ENCODE results near the gene DNM3. TPM values are rescaled to one million over a fixed set of nuclear protein-coding genes. Genes with fewer than 3 reads are reported as not detected.
"Not testable (repeated sequence)": the region's sequence is repeated elsewhere in the genome, so short reads cannot be mapped to it uniquely, and the experiment has no call there.

The DNM3 gene
- total RNA-seq, 2 experiments from 2014 or later = 0.93 to 1.2 TPM

GRCh38 chr1:172429331-172430127 lies 588.2 kb downstream of the DNM3 start:
- ChIA-PET CTCF (interaction anchor here (0.6 to 3.0 kb wide), 20 partner anchors 11 to 444 kb away, joined by 3 to 40 read pairs (median 3); partner anchors contain the start of gene PIGC), POLR2A (interaction anchor here (0.6 to 1.1 kb wide), 2 partner anchors 24 to 91 kb away, joined by 3 read pairs; no protein-coding TSS in a partner anchor)
- intact Hi-C loops (cut with micrococcal nuclease) = loop anchor here (1.0 to 5.0 kb wide), 4 partner anchors 15 to 782 kb away; partner anchors contain the start of gene PIGC
- Mint-ChIP-seq H3K9me3 (peaks cover 5% of the 10 kb centered on the region), H3K4me1 (ENCODE audit: low read depth) (peaks cover 33% of the 10 kb centered on the region), H3K27me3 (no peaks in the 10 kb centered on the region), H3K36me3 (peaks cover 5% of the 10 kb centered on the region), H3K4me3 (no peak overlapping the region), H3K27ac (no peak overlapping the region)
- peak; percentile 50 for DNase-seq

GRCh38 chr1:172430128-172430454 lies 588.8 kb downstream of the DNM3 start:
- peaks cover 5% of the 10 kb centered on the region for H3K36me3 Mint-ChIP-seq
- intact Hi-C loops (cut with micrococcal nuclease) = no loop called here
- POLR2A ChIA-PET = no interaction called here

GRCh38 chr1:172431204-172431603 lies 589.9 kb downstream of the DNM3 start:
- peaks cover 33% of the 10 kb centered on the region for H3K4me1 Mint-ChIP-seq (ENCODE audit: low read depth)
- ChIA-PET POLR2A (interaction anchor here (1.2 kb wide), 1 partner anchor 157 kb away, joined by 3 read pairs; no protein-coding TSS in a partner anchor), CTCF (interaction anchor here (0.8 to 2.1 kb wide), 3 partner anchors 10 to 429 kb away, joined by 3 to 13 read pairs (median 3); partner anchors contain the start of gene PIGC)
- H3K27ac Mint-ChIP-seq = peak overlapping the region; percentile 55
- no peak overlapping the region for H3K4me3 Mint-ChIP-seq
- peaks cover 14% of the 10 kb centered on the region for H3K9me3 Mint-ChIP-seq
- H3K36me3 Mint-ChIP-seq = peaks cover 10% of the 10 kb centered on the region
- intact Hi-C loops (cut with micrococcal nuclease) = no loop called here
- H3K27me3 Mint-ChIP-seq = no peaks in the 10 kb centered on the region
- DNase-seq = no peak

More at GRCh38 chr1:172430128-172430454, 588.8 kb downstream of the DNM3 start:
- CTCF ChIA-PET = interaction anchor here (0.6 to 3.0 kb wide), 18 partner anchors 10 to 427 kb away, joined by 3 to 40 read pairs (median 3); partner anchors contain the start of gene PIGC
- Mint-ChIP-seq H3K4me3 (no peak overlapping the region), H3K27ac (no peak overlapping the region), H3K9me3 (peaks cover 5% of the 10 kb centered on the region), H3K4me1 (ENCODE audit: low read depth) (peaks cover 33% of the 10 kb centered on the region), H3K27me3 (no peaks in the 10 kb centered on the region)
- no peak for DNase-seq

- Mint-ChIP-seq H3K27me3 (no peaks in the 10 kb centered on the region), H3K36me3 (peaks cover 10% of the 10 kb centered on the region), H3K4me1 (ENCODE audit: low read depth) (peaks cover 33% of the 10 kb centered on the region), H3K27ac (no peak overlapping the region), H3K4me3 (no peak overlapping the region), H3K9me3 (peaks cover 15% of the 10 kb centered on the region)
- DNase-seq = peak; percentile 34
- intact Hi-C loops (cut with micrococcal nuclease) = no loop called here
- POLR2A ChIA-PET = interaction anchor here (1.2 kb wide), 1 partner anchor 158 kb away, joined by 3 read pairs; no protein-coding TSS in a partner anchor
- CTCF ChIA-PET = interaction anchor here (0.9 to 2.1 kb wide), 3 partner anchors 9 to 12 kb away, joined by 3 to 13 read pairs (median 4); partner anchors contain the start of gene PIGC
Measured at GRCh38 chr1:172431721-172432192, 590.5 kb downstream of the DNM3 start.

- H3K27me3 Mint-ChIP-seq; H3K27ac Mint-ChIP-seq; H3K4me3 Mint-ChIP-seq; intact Hi-C loops (cut with micrococcal nuclease); DNase-seq; POLR2A ChIA-PET: not testable (repeated sequence)
- Mint-ChIP-seq H3K9me3 (peaks cover 18% of the 10 kb centered on the region), H3K4me1 (ENCODE audit: low read depth) (peaks cover 30% of the 10 kb centered on the region), H3K36me3 (peaks cover 19% of the 10 kb centered on the region)
- CTCF ChIA-PET = interaction anchor here (1.7 kb wide), 1 partner anchor 435 kb away, joined by 4 read pairs; no protein-coding TSS in a partner anchor
Measured at GRCh38 chr1:172437183-172437582, 595.9 kb downstream of the DNM3 start.

- Mint-ChIP-seq H3K27ac (no peak overlapping the region), H3K27me3 (no peaks in the 10 kb centered on the region), H3K4me3 (no peak overlapping the region), H3K36me3 (peaks cover 11% of the 10 kb centered on the region), H3K4me1 (ENCODE audit: low read depth) (peaks cover 36% of the 10 kb centered on the region), H3K9me3 (no peaks in the 10 kb centered on the region)
- ChIA-PET POLR2A (no interaction called here), CTCF (interaction anchor here (1.0 to 2.5 kb wide), 7 partner anchors 11 to 440 kb away, joined by 4 to 13 read pairs (median 5); no protein-coding TSS in a partner anchor)
- intact Hi-C loops (cut with micrococcal nuclease) = loop anchor here (10.0 kb wide), 1 partner anchor 658 kb away; the partner anchor contains the start of gene METTL13
- no peak for DNase-seq
Measured at GRCh38 chr1:172442404-172442803, 601.1 kb downstream of the DNM3 start.

GRCh38 chr1:172442843-172443565 lies 601.7 kb downstream of the DNM3 start:
- intact Hi-C loops (cut with micrococcal nuclease) = loop anchor here (10.0 kb wide), 1 partner anchor 658 kb away; the partner anchor contains the start of gene METTL13
- peaks cover 36% of the 10 kb centered on the region for H3K4me1 Mint-ChIP-seq (ENCODE audit: low read depth)
- no peaks in the 10 kb centered on the region for H3K27me3 Mint-ChIP-seq
- peak overlapping the region; percentile 83 for H3K27ac Mint-ChIP-seq
- no peaks in the 10 kb centered on the region for H3K9me3 Mint-ChIP-seq
- ChIA-PET POLR2A (no interaction called here), CTCF (interaction anchor here (0.7 to 2.5 kb wide), 20 partner anchors 11 to 440 kb away, joined by 3 to 18 read pairs (median 5); no protein-coding TSS in a partner anchor)
- H3K36me3 Mint-ChIP-seq = peaks cover 11% of the 10 kb centered on the region
- no peak for DNase-seq
- peak overlapping the region; percentile 87 for H3K4me3 Mint-ChIP-seq

- no peaks in the 10 kb centered on the region for H3K9me3 Mint-ChIP-seq
- H3K27ac Mint-ChIP-seq = peak within 1 kb of the TSS; percentile 83
- peak within 1 kb of the TSS; percentile 87 for H3K4me3 Mint-ChIP-seq
- ChIA-PET POLR2A (no interaction called here), CTCF (interaction anchor here (0.6 to 2.5 kb wide), 25 partner anchors 10 to 1730 kb away, joined by 3 to 18 read pairs (median 4); no protein-coding TSS in a partner anchor)
- intact Hi-C loops (cut with micrococcal nuclease) = loop anchor here (1.0 to 10.0 kb wide), 4 partner anchors 15 to 659 kb away; partner anchors contain the start of gene METTL13
- peak; percentile 95 for DNase-seq
- H3K36me3 Mint-ChIP-seq = peaks cover 11% of the 10 kb centered on the region
- peaks cover 38% of the 10 kb centered on the region for H3K4me1 Mint-ChIP-seq (ENCODE audit: low read depth)
- H3K27me3 Mint-ChIP-seq = no peaks in the 10 kb centered on the region
Measured at GRCh38 chr1:172443666-172444453, 602.6 kb downstream of the DNM3 start, which contains the start of gene PIGC. PIGC (minus strand) TSS chr1:172444069; CDS start chr1:172442622, 1,447 bp downstream.

GRCh38 chr1:172446547-172446946 lies 605.2 kb downstream of the DNM3 start:
- intact Hi-C loops (cut with micrococcal nuclease) = loop anchor here (10.0 kb wide), 1 partner anchor 662 kb away; the partner anchor contains the start of gene METTL13

GRCh38 chr1:172447641-172448040 lies 606.3 kb downstream of the DNM3 start:
- Mint-ChIP-seq H3K27ac (no peak overlapping the region), H3K4me3 (no peak overlapping the region), H3K4me1 (ENCODE audit: low read depth) (peaks cover 41% of the 10 kb centered on the region), H3K36me3 (no peaks in the 10 kb centered on the region), H3K27me3 (no peaks in the 10 kb centered on the region), H3K9me3 (no peaks in the 10 kb centered on the region)
- POLR2A ChIA-PET = no interaction called here
- no peak for DNase-seq
- intact Hi-C loops (cut with micrococcal nuclease) = loop anchor here (10.0 kb wide), 1 partner anchor 663 kb away; the partner anchor contains the start of gene METTL13
- CTCF ChIA-PET = no interaction called here

More at GRCh38 chr1:172446547-172446946, 605.2 kb downstream of the DNM3 start:
- H3K36me3 Mint-ChIP-seq = peaks cover 11% of the 10 kb centered on the region
- peaks cover 49% of the 10 kb centered on the region for H3K4me1 Mint-ChIP-seq (ENCODE audit: low read depth)
- no peaks in the 10 kb centered on the region for H3K27me3 Mint-ChIP-seq
- ChIA-PET CTCF (interaction anchor here (1.0 to 1.2 kb wide), 2 partner anchors 17 to 273 kb away, joined by 3 to 4 read pairs; no protein-coding TSS in a partner anchor), POLR2A (no interaction called here)
- H3K4me3 Mint-ChIP-seq = no peak overlapping the region
- H3K27ac Mint-ChIP-seq = no peak overlapping the region
- DNase-seq = no peak
- H3K9me3 Mint-ChIP-seq = no peaks in the 10 kb centered on the region

Measured in activated CD4-positive, alpha-beta memory T cell treated with anti-CD3 and anti-CD28 coated beads for 36 hours (primary cell).